Nephron (organoid): ENCODE data around the gene STK10.
A peak's percentile ranks its signal among the peaks of the same experiment; 100 is the strongest.

Source experiments
- H3K27ac Mint-ChIP-seq, 3 experiments: 2 replicates each; pipeline ENCODE4 v1.8.0; 2020; ENCODE audit warnings: mixed read lengths in 3 of 3, mild to moderate bottlenecking in 2 of 3, moderate library complexity in 1 of 3
- H3K27me3 Mint-ChIP-seq: 2 replicates; pipeline ENCODE4 v1.8.0; 2021; ENCODE audit warnings: low read depth, mild to moderate bottlenecking, moderate library complexity, mixed read lengths
- H3K36me3 Mint-ChIP-seq: 2 replicates; pipeline ENCODE4 v1.8.0; 2020; ENCODE audit warnings: low read depth, mixed read lengths
- H3K4me1 Mint-ChIP-seq: 2 replicates; pipeline ENCODE4 v1.8.0; 2020; ENCODE audit warnings: mixed read lengths
- H3K4me3 Mint-ChIP-seq, 3 experiments: 2 replicates each; pipeline ENCODE4 v1.8.0; 2020; ENCODE audit warnings: mild to moderate bottlenecking in 3 of 3, mixed read lengths in 3 of 3, moderate library complexity in 2 of 3
- H3K9me3 Mint-ChIP-seq: 2 replicates; pipeline ENCODE4 v1.8.0; 2020; ENCODE audit warnings: mixed read lengths
- TF ChIP-seq, protein P1 (sequence below), 3 experiments: fragments of 200-600 bp; sonication (generic); IDR thresholded peaks; one replicate each; pipeline ENCODE4 v1.5.0; 2021; ENCODE audit warnings: antibody characterized with exemption in 3 of 3; ENCODE audit not compliant: unreplicated experiment in 3 of 3

STK10 gene

GRCh38 chr5:172172912-172173563, 15.0 kb downstream of the STK10 start:
- no peaks in the 10 kb centered on the region for H3K36me3 Mint-ChIP-seq
- peaks cover 15% of the 10 kb centered on the region for H3K4me1 Mint-ChIP-seq
- TF ChIP-seq, protein P1, sequence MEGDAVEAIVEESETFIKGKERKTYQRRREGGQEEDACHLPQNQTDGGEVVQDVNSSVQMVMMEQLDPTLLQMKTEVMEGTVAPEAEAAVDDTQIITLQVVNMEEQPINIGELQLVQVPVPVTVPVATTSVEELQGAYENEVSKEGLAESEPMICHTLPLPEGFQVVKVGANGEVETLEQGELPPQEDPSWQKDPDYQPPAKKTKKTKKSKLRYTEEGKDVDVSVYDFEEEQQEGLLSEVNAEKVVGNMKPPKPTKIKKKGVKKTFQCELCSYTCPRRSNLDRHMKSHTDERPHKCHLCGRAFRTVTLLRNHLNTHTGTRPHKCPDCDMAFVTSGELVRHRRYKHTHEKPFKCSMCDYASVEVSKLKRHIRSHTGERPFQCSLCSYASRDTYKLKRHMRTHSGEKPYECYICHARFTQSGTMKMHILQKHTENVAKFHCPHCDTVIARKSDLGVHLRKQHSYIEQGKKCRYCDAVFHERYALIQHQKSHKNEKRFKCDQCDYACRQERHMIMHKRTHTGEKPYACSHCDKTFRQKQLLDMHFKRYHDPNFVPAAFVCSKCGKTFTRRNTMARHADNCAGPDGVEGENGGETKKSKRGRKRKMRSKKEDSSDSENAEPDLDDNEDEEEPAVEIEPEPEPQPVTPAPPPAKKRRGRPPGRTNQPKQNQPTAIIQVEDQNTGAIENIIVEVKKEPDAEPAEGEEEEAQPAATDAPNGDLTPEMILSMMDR (IDR thresholded peaks at IDR 0.05; ENCODE audit: unreplicated experiment in 3 of 3), result no peak
- H3K4me3 Mint-ChIP-seq, result no peak overlapping the region
- H3K9me3 Mint-ChIP-seq, result no peaks in the 10 kb centered on the region
- H3K27me3 Mint-ChIP-seq, result peaks cover 15% of the 10 kb centered on the region
- H3K27ac Mint-ChIP-seq, result peak overlapping the region in 2 of 3 experiments; percentile 31 to 67

GRCh38 chr5:172171118-172171517, 16.9 kb downstream of the STK10 start:
- Mint-ChIP-seq H3K27me3 (peaks cover 11% of the 10 kb centered on the region), H3K4me1 (peaks cover 30% of the 10 kb centered on the region), H3K9me3 (no peaks in the 10 kb centered on the region), H3K36me3 (no peaks in the 10 kb centered on the region), H3K27ac (no peak overlapping the region), H3K4me3 (no peak overlapping the region)
- TF ChIP-seq, protein P1 (IDR thresholded peaks at IDR 0.05; ENCODE audit: unreplicated experiment in 3 of 3), result no peak

- H3K27ac Mint-ChIP-seq, result no peak overlapping the region
- no peak overlapping the region for H3K4me3 Mint-ChIP-seq
- peaks cover 29% of the 10 kb centered on the region for H3K4me1 Mint-ChIP-seq
- H3K36me3 Mint-ChIP-seq, result no peaks in the 10 kb centered on the region
- peaks cover 11% of the 10 kb centered on the region for H3K27me3 Mint-ChIP-seq
- no peaks in the 10 kb centered on the region for H3K9me3 Mint-ChIP-seq
- TF ChIP-seq, protein P1 (IDR thresholded peaks at IDR 0.05; ENCODE audit: unreplicated experiment in 3 of 3), result no peak
These were observed 17.7 kb downstream of the STK10 start for GRCh38 chr5:172170251-172170701.

GRCh38 chr5:172169216-172169615, 18.8 kb downstream of the STK10 start:
- no peak overlapping the region for H3K27ac Mint-ChIP-seq

GRCh38 chr5:172168311-172168710, 19.7 kb downstream of the STK10 start:
- Mint-ChIP-seq H3K4me3 (no peak overlapping the region), H3K27me3 (peaks cover 6% of the 10 kb centered on the region), H3K4me1 (peaks cover 39% of the 10 kb centered on the region), H3K27ac (peak overlapping the region in 2 of 3 experiments; percentile 22 to 49), H3K9me3 (no peaks in the 10 kb centered on the region), H3K36me3 (no peaks in the 10 kb centered on the region)
- TF ChIP-seq, protein P1 (IDR thresholded peaks at IDR 0.05; ENCODE audit: unreplicated experiment in 3 of 3), result no peak

More at GRCh38 chr5:172169216-172169615, 18.8 kb downstream of the STK10 start:
- Mint-ChIP-seq H3K4me3 (no peak overlapping the region), H3K9me3 (no peaks in the 10 kb centered on the region), H3K27me3 (peaks cover 6% of the 10 kb centered on the region), H3K4me1 (peaks cover 39% of the 10 kb centered on the region), H3K36me3 (no peaks in the 10 kb centered on the region)
- TF ChIP-seq, protein P1 (IDR thresholded peaks at IDR 0.05; ENCODE audit: unreplicated experiment in 3 of 3), result no peak

- peaks cover 6% of the 10 kb centered on the region for H3K27me3 Mint-ChIP-seq
- H3K36me3 Mint-ChIP-seq, result no peaks in the 10 kb centered on the region
- no peak overlapping the region for H3K4me3 Mint-ChIP-seq
- TF ChIP-seq, protein P1 (IDR thresholded peaks at IDR 0.05; ENCODE audit: unreplicated experiment in 3 of 3), result no peak
- no peaks in the 10 kb centered on the region for H3K9me3 Mint-ChIP-seq
- peak overlapping the region in 2 of 3 experiments; percentile 22 to 49 for H3K27ac Mint-ChIP-seq
- peaks cover 42% of the 10 kb centered on the region for H3K4me1 Mint-ChIP-seq
These were observed 20.1 kb downstream of the STK10 start for GRCh38 chr5:172167895-172168294.
